ENCODE data around the gene PHETA1.
"Not testable (repeated sequence)": the region's sequence is repeated elsewhere in the genome, so short reads cannot be mapped to it uniquely, and the experiment has no call there.

Gene PHETA1

GRCh38 chr12:111405149-111405858 is 36.4 kb upstream of the PHETA1 start:
- peak; percentile 100 for DNase-seq

GRCh38 chr12:111404362-111405148 is 35.7 kb upstream of the PHETA1 start:
- peak; percentile 83 for DNase-seq

- not testable (repeated sequence) for DNase-seq
Observed at GRCh38 chr12:111402490-111402824, 33.6 kb upstream of the PHETA1 start.

GRCh38 chr12:111401167-111401605 is 32.3 kb upstream of the PHETA1 start:
- peak; percentile 14 for DNase-seq

- DNase-seq, result not testable (repeated sequence)
Observed at GRCh38 chr12:111399741-111400404, 31.0 kb upstream of the PHETA1 start.

- DNase-seq, result peak; percentile 19
Observed at GRCh38 chr12:111398530-111398929, 29.6 kb upstream of the PHETA1 start.

GRCh38 chr12:111396726-111397445 is 28.0 kb upstream of the PHETA1 start:
- DNase-seq, result peak; percentile 92

GRCh38 chr12:111396271-111396670 is 27.4 kb upstream of the PHETA1 start:
- DNase-seq, result not testable (repeated sequence)

- DNase-seq, result no peak
Observed at GRCh38 chr12:111395336-111396187, 26.7 kb upstream of the PHETA1 start.

- no peak for DNase-seq
Observed at GRCh38 chr12:111394480-111394879, 25.6 kb upstream of the PHETA1 start.

GRCh38 chr12:111393700-111394300 is 24.9 kb upstream of the PHETA1 start:
- DNase-seq, result peak; percentile 38

- no peak for DNase-seq
Observed at GRCh38 chr12:111390910-111391309, 22.0 kb upstream of the PHETA1 start.

- no peak for DNase-seq
Observed at GRCh38 chr12:111389635-111390034, 20.7 kb upstream of the PHETA1 start.

- DNase-seq, result no peak
Observed at GRCh38 chr12:111387747-111388323, 18.9 kb upstream of the PHETA1 start.

- peak; percentile 10 for DNase-seq
Observed at GRCh38 chr12:111386885-111387284, 18.0 kb upstream of the PHETA1 start.

- no peak for DNase-seq
Observed at GRCh38 chr12:111384596-111384995, 15.7 kb upstream of the PHETA1 start.

GRCh38 chr12:111379942-111380554 is 11.2 kb upstream of the PHETA1 start:
- no peak for DNase-seq

- DNase-seq, result no peak
Observed at GRCh38 chr12:111377440-111377839, 8.5 kb upstream of the PHETA1 start.

- DNase-seq, result not testable (repeated sequence)
Observed at GRCh38 chr12:111373231-111373630, 4.3 kb upstream of the PHETA1 start.

GRCh38 chr12:111369496-111370220 is 763 bp upstream of the PHETA1 start:
- peak; percentile 35 for DNase-seq
